Measurements from ENCODE around the gene ZBTB7C.

Gene ZBTB7C

DNA sequence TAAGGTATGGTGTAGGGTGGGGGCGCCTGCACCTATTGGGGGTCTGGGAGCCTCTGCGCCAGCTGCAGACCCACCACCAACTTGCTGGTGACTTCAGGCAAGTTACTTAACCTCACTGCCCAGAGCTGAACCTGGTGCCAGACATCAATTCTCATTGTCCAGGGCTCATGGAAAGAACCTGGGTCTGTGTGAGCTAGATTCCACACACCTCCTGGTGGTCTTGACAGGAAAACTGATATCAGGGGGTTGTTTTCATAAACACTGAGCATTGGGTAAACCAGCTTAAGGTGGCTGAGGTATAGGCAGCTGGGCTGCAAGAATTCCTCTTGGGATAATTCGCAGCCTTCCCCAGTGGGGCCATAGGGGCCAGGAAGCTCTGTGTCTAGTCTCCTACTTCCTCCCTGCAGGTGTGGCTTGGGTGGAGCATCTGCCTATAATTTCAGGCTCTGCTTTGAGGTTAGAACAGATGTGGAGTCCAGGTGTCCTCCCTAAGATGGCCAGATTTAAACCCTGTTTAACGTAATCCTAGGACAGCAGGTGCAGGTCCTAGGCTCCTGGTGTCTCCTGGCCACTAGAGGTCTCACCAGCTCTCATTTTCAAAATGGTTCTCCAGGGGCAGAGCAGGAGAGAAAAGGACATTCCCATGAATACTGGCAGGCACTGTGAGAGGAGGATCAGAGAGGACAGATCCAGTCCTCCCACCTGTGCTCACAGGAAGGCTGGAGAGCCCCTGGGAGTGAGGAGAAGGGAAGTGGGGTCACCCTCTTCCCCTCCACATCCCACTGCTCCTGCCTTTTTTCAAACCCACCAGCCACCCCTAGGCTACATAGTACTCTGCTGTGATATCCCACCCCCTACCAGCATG, 378.3 kb downstream of the ZBTB7C start:
- H3K4me1 ChIP-seq (ENCODE audit: control insufficient read depth in 1 of 2, insufficient read depth in 2 of 2, low read length in 2 of 2) = peaks cover 3 to 16% of the 10 kb centered on the region in 2 donors
- no peaks in the 10 kb centered on the region for H3K9me3 ChIP-seq (ENCODE audit: control insufficient read depth in 1 of 2, low read length in 2 of 2)
- H3K27me3 ChIP-seq (ENCODE audit: low read depth, low read length) = no peaks in the 10 kb centered on the region
- no peak overlapping the region for H3K4me3 ChIP-seq (ENCODE audit: low read depth in 1 of 2, low read length in 2 of 2)
- no peak overlapping the region for H3K27ac ChIP-seq (ENCODE audit: low read length)
- H3K36me3 ChIP-seq (ENCODE audit: control insufficient read depth in 1 of 2, insufficient read depth in 2 of 2, low read length in 2 of 2) = no peaks in the 10 kb centered on the region

- H3K9me3 ChIP-seq (ENCODE audit: control insufficient read depth in 1 of 2, low read length in 2 of 2) = no peaks in the 10 kb centered on the region
- H3K27me3 ChIP-seq (ENCODE audit: low read depth, low read length) = no peaks in the 10 kb centered on the region
- peaks cover 3 to 15% of the 10 kb centered on the region in 2 donors for H3K4me1 ChIP-seq (ENCODE audit: control insufficient read depth in 1 of 2, insufficient read depth in 2 of 2, low read length in 2 of 2)
- no peak overlapping the region for H3K4me3 ChIP-seq (ENCODE audit: low read depth in 1 of 2, low read length in 2 of 2)
- no peak overlapping the region for H3K27ac ChIP-seq (ENCODE audit: low read length)
- no peaks in the 10 kb centered on the region for H3K36me3 ChIP-seq (ENCODE audit: control insufficient read depth in 1 of 2, insufficient read depth in 2 of 2, low read length in 2 of 2)
Measured at GRCh38 chr18:48029296-48029986, 379.7 kb downstream of the ZBTB7C start.

DNA sequence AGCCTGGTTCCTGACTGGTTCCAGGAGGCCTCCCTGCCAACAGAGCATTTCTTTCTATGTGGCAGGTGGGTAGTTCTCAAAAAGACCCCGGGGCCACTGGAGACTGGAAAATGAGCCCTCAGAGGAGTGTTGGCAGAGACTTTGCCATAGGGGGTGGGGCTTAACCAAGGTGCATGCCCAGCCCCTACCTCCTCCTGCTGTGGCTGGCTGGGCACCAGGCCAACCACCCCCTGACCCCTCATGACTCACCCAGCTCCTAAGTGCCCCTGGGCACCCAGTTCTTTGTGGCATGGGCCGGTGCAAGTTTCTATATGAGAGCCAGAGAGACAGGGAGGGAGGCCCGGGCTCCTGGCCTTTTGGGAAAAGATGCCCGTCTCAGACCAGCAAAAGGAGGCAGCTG, 380.5 kb downstream of the ZBTB7C start:
- H3K27ac ChIP-seq (ENCODE audit: low read length) = no peak overlapping the region

GRCh38 chr18:48028081-48028480, 381.1 kb downstream of the ZBTB7C start:
- Histone ChIP-seq H3K9me3 (ENCODE audit: control insufficient read depth in 1 of 2, low read length in 2 of 2) (no peaks in the 10 kb centered on the region), H3K4me3 (ENCODE audit: low read depth in 1 of 2, low read length in 2 of 2) (no peak overlapping the region), H3K36me3 (ENCODE audit: control insufficient read depth in 1 of 2, insufficient read depth in 2 of 2, low read length in 2 of 2) (no peaks in the 10 kb centered on the region), H3K27me3 (ENCODE audit: low read depth, low read length) (no peaks in the 10 kb centered on the region), H3K4me1 (ENCODE audit: control insufficient read depth in 1 of 2, insufficient read depth in 2 of 2, low read length in 2 of 2) (peaks cover 0 to 10% of the 10 kb centered on the region in 2 donors), H3K27ac (ENCODE audit: low read length) (no peak overlapping the region)

More for the DNA sequence above, 380.5 kb downstream of the ZBTB7C start:
- H3K9me3 ChIP-seq (ENCODE audit: control insufficient read depth in 1 of 2, low read length in 2 of 2) = no peaks in the 10 kb centered on the region
- no peak overlapping the region for H3K4me3 ChIP-seq (ENCODE audit: low read depth in 1 of 2, low read length in 2 of 2)
- H3K4me1 ChIP-seq (ENCODE audit: control insufficient read depth in 1 of 2, insufficient read depth in 2 of 2, low read length in 2 of 2) = peaks cover 0 to 10% of the 10 kb centered on the region in 2 donors
- H3K36me3 ChIP-seq (ENCODE audit: control insufficient read depth in 1 of 2, insufficient read depth in 2 of 2, low read length in 2 of 2) = no peaks in the 10 kb centered on the region
- H3K27me3 ChIP-seq (ENCODE audit: low read depth, low read length) = no peaks in the 10 kb centered on the region

- H3K4me3 ChIP-seq (ENCODE audit: low read depth in 1 of 2, low read length in 2 of 2) = no peak overlapping the region
- no peak overlapping the region for H3K27ac ChIP-seq (ENCODE audit: low read length)
- no peaks in the 10 kb centered on the region for H3K27me3 ChIP-seq (ENCODE audit: low read depth, low read length)
- H3K4me1 ChIP-seq (ENCODE audit: control insufficient read depth in 1 of 2, insufficient read depth in 2 of 2, low read length in 2 of 2) = peaks cover 0 to 10% of the 10 kb centered on the region in 2 donors
- no peaks in the 10 kb centered on the region for H3K36me3 ChIP-seq (ENCODE audit: control insufficient read depth in 1 of 2, insufficient read depth in 2 of 2, low read length in 2 of 2)
- H3K9me3 ChIP-seq (ENCODE audit: control insufficient read depth in 1 of 2, low read length in 2 of 2) = no peaks in the 10 kb centered on the region
Measured at GRCh38 chr18:48027401-48027963, 381.7 kb downstream of the ZBTB7C start.

DNA sequence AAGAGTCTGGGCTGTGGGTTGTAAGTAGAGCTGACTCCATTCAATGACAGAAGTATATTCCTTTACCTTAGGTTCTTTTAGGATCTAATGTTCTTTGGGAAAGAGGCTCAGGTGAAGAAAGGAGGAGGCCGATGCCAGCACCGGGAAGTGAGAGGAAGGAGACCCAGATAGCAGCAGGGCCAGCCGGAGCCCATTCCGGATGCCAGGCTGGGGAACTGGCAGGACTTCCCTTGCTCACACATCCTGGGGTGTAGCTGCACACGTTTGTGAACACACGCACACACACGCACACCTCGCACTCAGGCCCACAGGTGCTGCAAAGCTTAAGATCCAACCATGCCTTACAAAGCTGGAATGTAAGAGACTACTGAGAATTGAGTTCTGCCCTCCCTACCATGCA, 383.0 kb downstream of the ZBTB7C start:
- H3K4me3 ChIP-seq (ENCODE audit: low read depth in 1 of 2, low read length in 2 of 2) = no peak overlapping the region
- no peaks in the 10 kb centered on the region for H3K9me3 ChIP-seq (ENCODE audit: control insufficient read depth in 1 of 2, low read length in 2 of 2)
- no peak overlapping the region for H3K27ac ChIP-seq (ENCODE audit: low read length)
- no peaks in the 10 kb centered on the region for H3K36me3 ChIP-seq (ENCODE audit: control insufficient read depth in 1 of 2, insufficient read depth in 2 of 2, low read length in 2 of 2)
- peaks cover 0 to 10% of the 10 kb centered on the region in 2 donors for H3K4me1 ChIP-seq (ENCODE audit: control insufficient read depth in 1 of 2, insufficient read depth in 2 of 2, low read length in 2 of 2)
- peaks cover 6% of the 10 kb centered on the region for H3K27me3 ChIP-seq (ENCODE audit: low read depth, low read length)

DNA sequence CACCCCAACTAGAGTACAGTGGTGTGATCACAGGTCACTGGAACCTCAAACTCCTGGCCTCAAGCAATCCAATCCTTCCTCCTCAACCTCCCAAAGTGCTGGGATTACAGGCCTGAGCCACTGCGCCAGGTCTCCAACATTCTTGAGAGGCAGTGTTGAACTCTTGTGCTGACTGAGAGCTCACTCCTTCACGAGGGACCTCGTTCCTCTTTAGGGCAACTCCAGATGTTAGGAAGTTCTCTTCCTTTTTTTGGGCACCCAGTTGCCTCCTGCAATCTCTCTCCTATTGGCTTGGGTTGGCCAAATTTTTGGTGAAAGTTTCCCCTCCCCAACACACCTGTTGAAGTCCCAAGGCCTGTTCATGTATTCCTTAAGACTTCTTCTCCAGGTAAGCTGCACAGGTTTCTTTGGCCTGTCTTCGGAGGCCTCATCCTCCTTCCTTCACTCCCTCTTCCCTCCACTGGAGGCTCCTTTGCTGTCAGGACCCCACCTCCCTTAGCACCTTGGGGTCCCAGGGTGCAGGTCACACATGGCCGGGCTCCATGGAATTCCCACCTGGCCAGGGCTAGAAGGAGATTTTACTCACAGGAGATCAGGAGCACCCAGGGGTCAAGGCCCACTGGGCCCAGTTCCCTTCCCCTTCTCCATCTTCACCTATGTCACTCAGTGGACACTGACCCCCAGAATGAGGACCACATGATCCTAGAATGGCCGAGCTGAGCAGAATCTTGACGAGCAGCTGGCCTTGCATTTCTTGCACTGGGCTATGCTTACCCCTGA, 384.1 kb downstream of the ZBTB7C start:
- Histone ChIP-seq H3K9me3 (ENCODE audit: control insufficient read depth in 1 of 2, low read length in 2 of 2) (no peaks in the 10 kb centered on the region), H3K27ac (ENCODE audit: low read length) (no peak overlapping the region), H3K4me3 (ENCODE audit: low read depth in 1 of 2, low read length in 2 of 2) (no peak overlapping the region), H3K4me1 (ENCODE audit: control insufficient read depth in 1 of 2, insufficient read depth in 2 of 2, low read length in 2 of 2) (peaks cover 0 to 10% of the 10 kb centered on the region in 2 donors), H3K27me3 (ENCODE audit: low read depth, low read length) (peaks cover 6% of the 10 kb centered on the region), H3K36me3 (ENCODE audit: control insufficient read depth in 1 of 2, insufficient read depth in 2 of 2, low read length in 2 of 2) (no peaks in the 10 kb centered on the region)

DNA sequence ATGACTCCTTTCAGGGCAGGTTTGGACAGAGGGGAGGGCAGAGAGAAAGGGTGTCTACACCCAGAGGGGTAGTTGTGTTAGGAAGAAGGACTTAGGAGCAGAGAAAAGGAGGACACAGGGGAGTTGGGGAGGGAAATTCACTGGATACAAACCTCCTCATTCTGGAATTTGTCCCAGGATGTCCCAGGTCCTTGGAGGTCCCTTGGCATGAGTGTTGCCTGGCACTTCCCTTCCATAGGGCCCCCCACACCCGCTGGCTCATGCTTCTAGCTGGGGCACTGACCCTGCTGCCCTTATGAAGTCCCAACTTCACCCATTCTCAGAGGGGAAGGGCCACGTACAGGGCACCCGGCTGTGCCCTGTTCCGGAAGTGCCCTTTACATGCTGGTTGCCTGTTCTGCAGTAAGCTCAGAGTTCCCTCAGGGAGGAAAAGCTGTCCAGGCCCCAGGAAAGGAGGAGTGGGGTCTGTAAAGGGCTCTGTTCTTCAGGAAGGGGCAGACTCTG, 385.1 kb downstream of the ZBTB7C start:
- Histone ChIP-seq H3K9me3 (ENCODE audit: control insufficient read depth in 1 of 2, low read length in 2 of 2) (no peaks in the 10 kb centered on the region), H3K27ac (ENCODE audit: low read length) (no peak overlapping the region), H3K4me3 (ENCODE audit: low read depth in 1 of 2, low read length in 2 of 2) (no peak overlapping the region), H3K27me3 (ENCODE audit: low read depth, low read length) (peaks cover 6% of the 10 kb centered on the region), H3K36me3 (ENCODE audit: control insufficient read depth in 1 of 2, insufficient read depth in 2 of 2, low read length in 2 of 2) (no peaks in the 10 kb centered on the region), H3K4me1 (ENCODE audit: control insufficient read depth in 1 of 2, insufficient read depth in 2 of 2, low read length in 2 of 2) (peaks cover 0 to 10% of the 10 kb centered on the region in 2 donors)

DNA sequence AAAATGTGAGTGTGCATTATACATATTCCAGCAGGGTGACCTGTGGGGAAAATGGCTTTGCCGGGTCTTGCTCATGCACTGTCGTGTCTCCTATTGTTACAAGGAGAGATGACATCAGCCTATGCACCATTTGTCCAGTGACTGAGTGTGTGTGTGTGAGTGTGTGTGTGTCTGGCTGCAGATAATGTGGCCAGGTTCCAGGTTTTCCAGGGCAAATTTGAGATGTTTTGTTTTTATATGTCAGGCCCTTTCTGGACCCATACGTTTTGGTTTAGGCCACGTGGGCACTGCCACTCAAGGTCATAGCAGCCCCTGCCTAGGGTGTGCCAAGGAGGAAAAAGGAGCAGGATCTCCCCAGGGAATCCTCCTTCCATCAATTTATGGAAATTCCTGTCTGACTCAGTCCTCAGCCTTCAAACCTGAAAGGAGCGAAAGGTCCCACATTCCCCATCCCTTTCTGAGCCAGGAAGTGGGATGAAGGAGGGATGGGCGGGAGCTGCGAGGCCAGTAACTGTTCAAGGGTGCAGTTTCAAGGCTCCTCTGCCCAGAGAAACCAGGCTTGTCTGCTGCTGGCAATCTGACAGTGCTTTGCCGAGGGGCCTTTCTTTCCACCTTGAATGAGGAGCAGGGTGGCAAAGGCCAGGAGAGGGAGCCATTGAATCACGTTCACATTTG, 385.7 kb downstream of the ZBTB7C start:
- Histone ChIP-seq H3K27me3 (ENCODE audit: low read depth, low read length) (peaks cover 6% of the 10 kb centered on the region), H3K27ac (ENCODE audit: low read length) (no peak overlapping the region), H3K4me3 (ENCODE audit: low read depth in 1 of 2, low read length in 2 of 2) (no peak overlapping the region), H3K36me3 (ENCODE audit: control insufficient read depth in 1 of 2, insufficient read depth in 2 of 2, low read length in 2 of 2) (no peaks in the 10 kb centered on the region), H3K9me3 (ENCODE audit: control insufficient read depth in 1 of 2, low read length in 2 of 2) (no peaks in the 10 kb centered on the region), H3K4me1 (ENCODE audit: control insufficient read depth in 1 of 2, insufficient read depth in 2 of 2, low read length in 2 of 2) (peaks cover 0 to 10% of the 10 kb centered on the region in 2 donors)

DNA sequence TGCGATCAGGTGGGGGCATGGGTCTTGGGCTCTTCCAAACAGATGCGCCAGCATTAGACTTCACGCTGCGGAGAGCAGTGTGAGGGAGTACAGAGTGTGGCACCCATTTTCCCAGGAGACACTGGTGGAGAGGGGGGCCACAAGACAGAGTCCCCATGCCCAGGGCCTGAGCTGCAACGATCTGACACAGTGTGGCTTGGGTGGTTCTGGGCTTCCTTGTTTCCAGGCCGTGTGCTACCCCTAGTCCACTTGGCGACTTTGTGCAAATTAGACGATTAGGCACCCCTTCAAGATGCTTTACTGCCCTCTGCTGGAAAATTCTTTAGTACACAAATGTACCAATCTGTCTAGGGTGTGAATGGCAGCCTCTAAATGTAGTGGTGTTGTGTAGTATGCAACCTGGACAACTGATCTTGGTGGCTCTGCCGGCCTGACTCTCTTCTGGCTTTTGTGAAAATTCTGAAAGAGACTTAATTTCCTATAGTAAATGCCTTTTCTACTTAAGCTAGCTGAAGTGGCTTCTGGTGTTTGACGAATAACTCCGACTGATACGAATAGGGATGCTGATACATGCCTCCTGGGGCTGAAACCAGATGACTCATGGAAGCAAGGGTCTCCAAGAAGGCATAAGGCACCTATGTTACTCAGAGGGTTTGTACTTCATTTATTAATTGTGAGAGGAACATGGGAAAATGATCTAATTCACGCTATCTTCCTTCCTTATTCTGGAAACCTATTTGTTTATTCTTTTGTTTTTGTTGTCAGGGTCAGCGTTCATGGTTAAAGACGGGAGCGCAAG, 386.5 kb downstream of the ZBTB7C start:
- Histone ChIP-seq H3K27me3 (ENCODE audit: low read depth, low read length) (peaks cover 6% of the 10 kb centered on the region), H3K27ac (ENCODE audit: low read length) (no peak overlapping the region), H3K9me3 (ENCODE audit: control insufficient read depth in 1 of 2, low read length in 2 of 2) (no peaks in the 10 kb centered on the region), H3K4me3 (ENCODE audit: low read depth in 1 of 2, low read length in 2 of 2) (no peak overlapping the region), H3K36me3 (ENCODE audit: control insufficient read depth in 1 of 2, insufficient read depth in 2 of 2, low read length in 2 of 2) (no peaks in the 10 kb centered on the region), H3K4me1 (ENCODE audit: control insufficient read depth in 1 of 2, insufficient read depth in 2 of 2, low read length in 2 of 2) (peaks cover 0 to 8% of the 10 kb centered on the region in 2 donors)
